GM18511 (cell line): ENCODE data around the gene ADK.
"Not testable (repeated sequence)": the region's sequence is repeated elsewhere in the genome, so short reads cannot be mapped to it uniquely, and the experiment has no call there.

Experiments
- ATAC-seq: cut with Tn5 transposase; IDR thresholded peaks from one replicate; pipeline ENCODE4 v1.9.1; 2021; ENCODE audit warnings: mild to moderate bottlenecking, moderate library complexity; ENCODE audit not compliant: unreplicated experiment

The ADK gene

GRCh38 chr10:74140553-74140952, 10.5 kb upstream of the ADK start:
- no peak for ATAC-seq

GRCh38 chr10:74145133-74145532, 5.9 kb upstream of the ADK start:
- ATAC-seq: no peak

DNA sequence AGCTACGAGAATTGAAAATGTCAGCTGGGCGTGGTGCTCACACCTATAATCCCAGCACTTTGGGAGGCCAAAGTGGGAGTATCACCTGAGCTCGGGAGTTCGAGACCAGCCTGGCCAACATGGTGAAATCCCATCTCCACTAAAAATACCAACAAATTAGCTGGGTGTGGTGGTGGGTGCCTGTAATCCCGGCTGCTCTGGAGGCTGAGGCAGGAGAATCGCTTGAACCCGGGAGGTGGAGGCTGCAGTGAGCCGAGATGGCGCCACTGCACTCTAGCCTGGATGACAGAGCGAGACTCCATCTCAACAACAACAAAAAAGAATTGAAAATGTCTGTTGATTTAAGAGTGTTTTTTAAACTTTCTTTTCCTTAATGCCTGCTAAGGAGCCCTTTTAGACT, 4.0 kb upstream of the ADK start:
- not testable (repeated sequence) for ATAC-seq

GRCh38 chr10:74150204-74150989, 624 bp upstream of the ADK start, which contains the start of gene AP3M1:
AP3M1 (minus strand) TSS chr10:74150828; CDS start chr10:74138379, 12,449 bp downstream.
- peak; percentile 47 for ATAC-seq

DNA sequence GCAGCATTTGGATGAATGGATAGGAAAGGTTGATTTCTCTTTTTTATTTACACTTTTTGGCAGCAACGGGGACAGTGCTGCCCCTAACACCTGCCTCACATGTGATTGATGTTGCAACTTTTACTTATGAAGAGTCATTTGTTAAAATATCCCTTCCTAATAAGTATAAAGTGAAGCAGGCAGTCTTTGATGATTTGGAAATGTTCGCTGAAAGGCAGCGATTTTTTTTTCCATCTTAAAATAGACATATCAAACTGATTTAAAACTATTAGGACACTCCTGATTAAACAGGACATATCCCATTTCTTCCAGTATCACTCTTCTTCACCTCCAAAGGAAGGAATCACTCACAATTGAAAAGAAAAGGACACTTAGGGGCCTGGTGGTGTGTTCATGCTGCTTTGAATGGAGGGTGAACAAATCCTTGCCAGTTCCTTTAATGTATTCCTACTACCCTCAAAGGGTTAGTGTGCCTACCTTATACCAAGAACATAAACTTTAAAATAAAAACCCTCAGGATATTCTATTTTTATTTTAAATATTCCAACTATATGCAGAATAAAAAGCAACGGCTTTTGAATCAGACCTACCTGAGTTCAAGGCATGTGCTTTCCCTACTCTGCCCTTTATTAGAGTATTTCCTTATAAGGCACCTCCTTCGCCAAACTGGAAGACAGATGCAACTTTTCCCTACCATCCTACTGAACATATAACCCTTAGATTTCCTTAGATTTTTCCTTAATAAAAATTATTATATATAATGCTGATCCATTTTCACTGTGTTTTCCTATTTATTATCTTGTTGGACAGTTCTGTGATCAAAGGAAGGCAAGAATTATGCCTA, 1.1 kb downstream of the ADK start:
- no peak for ATAC-seq

- no peak for ATAC-seq
Measured at GRCh38 chr10:74153123-74153522, 2.1 kb downstream of the ADK start.

DNA sequence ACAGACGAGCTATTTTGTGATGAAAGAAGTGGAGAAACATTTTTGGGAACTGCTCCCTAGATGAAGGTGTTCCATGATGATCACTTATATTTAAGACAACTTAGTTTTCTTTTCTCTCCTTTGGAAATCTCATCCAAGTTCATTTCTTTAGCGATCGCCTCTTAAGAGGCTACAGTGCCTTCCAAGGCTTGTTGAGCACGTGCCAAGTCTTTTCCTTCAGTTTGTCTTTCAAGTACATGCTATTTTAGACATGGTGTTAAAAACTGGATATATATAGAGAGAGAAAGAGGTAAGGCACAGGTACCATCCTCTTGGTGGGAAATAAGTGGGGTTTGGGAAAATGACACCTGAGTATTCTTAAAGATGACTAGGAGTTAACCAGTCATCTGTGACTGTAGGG, 2.7 kb downstream of the ADK start:
- ATAC-seq: no peak

GRCh38 chr10:74156919-74157289, 5.9 kb downstream of the ADK start:
- peak; percentile 67 for ATAC-seq

DNA sequence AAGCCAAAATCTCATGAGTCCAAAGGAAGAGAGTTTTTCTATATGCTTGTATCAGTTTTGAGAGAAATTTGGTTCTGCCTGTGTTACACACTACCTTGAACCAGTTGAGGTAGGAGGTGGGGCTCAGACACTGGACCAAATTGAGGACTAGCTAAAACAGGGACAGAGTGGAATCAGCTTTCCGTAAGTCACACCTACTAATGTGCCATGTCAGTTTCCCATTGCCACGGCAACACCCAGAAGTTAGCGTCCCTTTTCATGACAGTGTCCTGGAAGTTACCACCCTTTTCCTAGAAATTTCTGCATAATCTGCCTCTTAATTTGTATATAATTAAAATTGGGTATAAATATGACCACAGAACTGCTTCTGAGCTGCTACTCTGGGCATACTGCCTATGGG, 9.0 kb downstream of the ADK start:
- ATAC-seq: no peak

- ATAC-seq: no peak
Measured at GRCh38 chr10:74163319-74164068, 12.5 kb downstream of the ADK start.

DNA sequence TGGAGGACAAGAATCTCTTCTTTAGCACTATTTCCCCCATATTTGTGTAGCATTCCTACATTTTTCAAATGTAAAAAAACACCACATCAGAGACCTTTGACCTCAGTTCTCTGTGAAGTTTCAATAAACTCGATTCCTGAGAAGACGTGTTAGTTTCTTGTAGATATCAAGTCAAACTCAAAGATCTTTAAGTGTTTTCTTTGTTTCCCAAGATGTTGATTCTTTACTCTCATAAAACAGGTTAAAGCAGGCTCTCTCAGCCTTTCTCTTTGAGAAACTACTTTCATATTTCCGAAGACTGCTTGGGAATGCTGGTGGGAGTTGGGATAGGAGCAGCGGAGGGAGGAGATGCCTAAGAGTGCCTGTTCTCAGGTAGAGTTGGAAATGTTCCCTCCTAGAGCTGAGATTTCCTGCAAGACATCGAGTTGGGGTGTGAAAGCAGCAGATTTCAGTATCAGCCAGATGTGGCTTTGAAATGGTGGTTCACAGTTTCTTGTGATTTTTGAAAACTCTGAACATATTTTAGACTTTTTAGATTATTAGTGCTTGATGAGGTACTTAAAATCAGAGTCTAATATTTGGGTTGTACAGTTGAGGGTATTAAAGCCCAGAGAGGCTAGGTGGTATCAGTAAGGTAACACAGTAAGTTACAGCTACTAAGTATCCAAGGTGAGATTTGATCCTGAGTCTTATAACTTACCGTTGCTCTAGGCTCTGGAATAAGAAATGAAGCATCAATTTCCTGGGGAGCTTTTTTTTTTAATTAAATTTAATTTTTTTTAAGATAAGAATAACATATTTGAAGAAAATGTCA, 13.9 kb downstream of the ADK start:
- ATAC-seq: no peak

DNA sequence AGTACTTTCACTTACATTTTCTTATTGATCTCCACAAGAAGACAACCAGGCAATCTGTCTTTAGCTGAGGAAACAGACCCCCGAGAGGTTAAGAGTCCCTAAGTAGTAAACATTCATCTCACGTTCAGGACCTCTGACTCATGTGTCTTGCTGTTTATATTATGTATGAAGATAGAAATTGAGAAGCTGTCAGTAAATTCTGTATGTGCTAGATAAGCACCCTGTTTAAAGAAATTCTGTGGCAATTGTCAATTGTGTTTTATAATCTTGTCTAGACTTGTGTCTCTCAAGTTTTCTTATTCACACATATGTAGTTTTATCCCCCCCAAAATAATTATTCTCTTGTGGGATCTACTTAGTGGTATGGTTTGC, 14.5 kb downstream of the ADK start:
- ATAC-seq: no peak

DNA sequence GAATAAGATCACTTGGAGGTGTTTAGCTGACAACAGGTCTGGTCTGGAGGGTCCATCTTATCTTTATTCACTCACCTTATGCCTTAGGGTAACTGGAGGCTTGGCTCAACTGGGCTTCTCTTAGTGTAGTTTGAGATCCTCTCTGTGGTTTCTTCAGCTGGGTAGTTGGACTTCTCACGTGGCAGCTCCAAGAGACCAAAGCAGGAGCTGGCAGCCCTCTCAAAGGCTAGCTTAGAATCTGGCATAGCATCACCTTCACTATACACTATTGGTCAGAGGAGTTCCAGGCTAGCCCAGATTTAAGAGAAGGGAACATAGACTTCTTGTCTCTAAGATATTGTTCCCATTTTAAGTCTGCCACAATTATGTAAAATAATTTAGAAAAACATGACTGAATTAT, 16.4 kb downstream of the ADK start:
- no peak for ATAC-seq

- ATAC-seq: no peak
Measured at GRCh38 chr10:74171625-74172024, 20.6 kb downstream of the ADK start.

DNA sequence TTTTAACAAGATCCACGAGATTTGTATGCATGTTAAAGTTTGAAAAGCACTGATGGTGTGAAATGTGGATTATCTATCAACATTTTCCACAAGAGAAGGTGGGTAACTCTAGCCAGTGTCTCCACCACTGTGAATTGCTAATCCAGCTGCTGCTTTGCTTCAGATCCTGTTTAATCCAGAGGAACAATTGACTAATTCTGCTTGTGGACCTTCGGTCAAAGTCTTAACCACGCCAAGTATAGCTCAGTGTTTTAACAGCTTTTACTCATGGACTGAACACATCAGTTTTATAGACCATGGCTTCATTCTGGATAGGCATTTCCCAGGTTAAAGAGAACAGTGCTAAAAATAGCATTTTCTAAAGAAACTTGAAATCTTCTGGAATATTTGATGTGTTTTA, 23.5 kb downstream of the ADK start:
- ATAC-seq: no peak

DNA sequence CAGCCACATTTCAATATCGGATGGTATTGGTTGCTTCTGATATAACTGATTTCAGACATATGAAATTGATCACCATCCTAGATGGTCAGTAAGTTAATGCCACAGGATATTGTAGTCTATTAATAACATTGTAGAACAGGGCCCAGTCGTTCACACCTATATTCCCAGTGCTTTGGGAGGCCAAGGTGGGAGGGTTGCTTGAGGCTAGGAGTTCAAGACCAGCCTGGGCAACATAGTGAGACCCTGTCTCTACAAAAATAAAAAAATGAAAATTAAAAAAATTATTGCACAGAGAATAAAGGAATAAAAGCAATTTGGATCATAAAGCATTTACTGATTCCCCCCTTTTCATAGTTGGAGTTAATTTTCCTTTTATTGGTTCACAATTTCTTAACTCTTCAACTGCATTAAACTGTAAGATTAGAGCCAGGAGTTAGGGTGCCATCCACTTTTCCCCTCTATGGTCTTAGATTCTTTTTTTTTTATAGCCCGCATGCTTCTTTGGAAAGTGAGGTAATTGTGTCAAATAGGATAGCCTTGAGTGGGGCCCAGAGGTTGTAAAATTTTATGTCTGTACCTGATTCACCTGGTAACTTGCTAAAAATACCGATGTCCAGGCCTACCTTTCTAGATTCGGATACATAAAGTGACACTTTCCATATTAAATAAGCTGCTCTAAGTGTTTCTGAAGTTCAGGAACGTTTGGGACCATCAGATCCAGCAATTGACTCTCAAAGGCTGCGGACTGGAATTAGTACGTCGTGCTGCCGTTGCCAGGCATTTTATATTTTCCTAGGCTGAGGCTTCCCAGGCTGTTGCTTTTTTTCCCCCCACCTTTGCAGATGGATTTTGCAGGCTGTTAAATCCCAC, 24.7 kb downstream of the ADK start:
- ATAC-seq: no peak

DNA sequence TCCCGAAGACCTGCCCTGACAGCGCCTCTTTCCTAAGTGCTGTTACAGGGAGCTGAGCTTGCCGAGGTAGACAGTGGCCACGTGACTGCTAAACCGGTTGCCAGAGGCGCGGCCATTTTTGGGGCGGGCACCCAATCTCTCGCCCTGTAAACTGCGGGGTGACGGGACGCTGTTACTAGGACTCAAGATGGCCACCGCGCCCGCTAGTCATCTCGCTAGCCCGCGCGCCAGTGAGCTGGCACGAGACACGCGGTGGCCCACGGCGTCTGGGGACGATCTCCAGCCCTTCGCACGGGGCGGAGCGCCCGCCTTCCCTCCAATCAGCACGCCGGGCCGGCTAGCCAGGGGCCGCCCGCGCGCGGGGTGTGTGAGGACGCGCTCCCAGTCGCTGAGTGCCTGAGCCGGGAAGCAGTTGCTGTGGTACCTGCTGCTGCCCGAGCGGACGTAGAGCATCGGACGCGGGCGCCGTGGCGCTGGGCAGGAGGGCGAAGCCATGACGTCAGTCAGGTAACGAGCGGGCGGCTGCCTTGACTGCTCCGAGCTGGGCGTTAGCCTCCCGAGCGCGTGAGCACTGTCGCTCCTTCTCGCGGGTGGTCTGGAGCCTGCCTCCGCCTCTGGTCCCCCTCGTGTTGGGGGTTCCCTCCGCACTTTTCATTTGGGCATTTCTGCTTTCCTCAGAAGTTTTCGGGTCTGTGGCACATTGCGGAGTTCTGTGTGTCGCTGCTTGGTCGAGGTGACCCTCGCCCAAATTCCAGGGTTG, 25.5 kb downstream of the ADK start:
- peak; percentile 92 for ATAC-seq

DNA sequence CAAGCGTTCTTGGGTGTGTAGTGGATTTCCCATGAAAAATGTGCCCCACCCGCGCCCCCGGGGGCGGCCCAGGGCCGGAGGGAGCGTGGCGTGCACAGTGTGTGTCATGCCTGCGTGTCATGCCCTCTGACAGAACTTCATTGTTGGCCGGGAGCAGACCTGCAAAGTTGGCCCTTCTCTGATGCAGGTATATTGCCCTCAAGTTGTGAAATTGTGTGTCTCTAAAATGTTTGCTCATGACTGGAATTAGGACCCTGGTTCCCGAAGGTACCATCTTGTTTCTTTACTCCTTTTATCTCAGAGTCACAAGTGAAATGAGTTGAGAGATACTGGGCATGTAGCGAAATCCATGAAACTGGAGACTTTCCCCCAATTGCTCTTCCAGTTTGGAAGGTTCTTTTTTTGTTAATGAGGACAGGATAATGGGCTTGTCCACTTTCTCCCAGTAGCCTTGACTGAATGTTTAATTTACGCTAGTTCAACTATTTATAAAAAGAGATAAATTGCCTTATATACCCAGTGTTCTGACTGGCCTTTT, 26.2 kb downstream of the ADK start:
- peak; percentile 27 for ATAC-seq
